Measurements from ENCODE around the gene PIK3CA. TPM values are rescaled to one million over a fixed set of nuclear protein-coding genes. Genes with fewer than 3 reads are reported as not detected.
"Not testable (repeated sequence)": the region's sequence is repeated elsewhere in the genome, so short reads cannot be mapped to it uniquely, and the experiment has no call there.

Gene PIK3CA
- polyA plus RNA-seq, 1 donor = 19.9 TPM

GRCh38 chr3:179257742-179258141 is 109.6 kb downstream of the PIK3CA start:
- not testable (repeated sequence) for H3K4me3 ChIP-seq (ENCODE audit: low read length); H3K27ac ChIP-seq (ENCODE audit: low read length); H3K27me3 ChIP-seq (ENCODE audit: control insufficient read depth, insufficient read depth, low read length); DNase-seq; H3K36me3 ChIP-seq (ENCODE audit: control insufficient read depth, insufficient read depth, low read length); H3K4me1 ChIP-seq (ENCODE audit: control insufficient read depth, insufficient read depth, low read length)
- H3K9me3 ChIP-seq (ENCODE audit: control insufficient read depth, low read depth, low read length) = peaks cover 14% of the 10 kb centered on the region
- 100% methylated on average over 2 of the region's 11 CpGs for WGBS (ENCODE audit: insufficient coverage, low lambda C conversion rate)

- Histone ChIP-seq H3K27ac (ENCODE audit: low read length) (no peak overlapping the region), H3K4me3 (ENCODE audit: low read length) (no peak overlapping the region), H3K4me1 (ENCODE audit: control insufficient read depth, insufficient read depth, low read length) (no peaks in the 10 kb centered on the region), H3K36me3 (ENCODE audit: control insufficient read depth, insufficient read depth, low read length) (no peaks in the 10 kb centered on the region), H3K27me3 (ENCODE audit: control insufficient read depth, insufficient read depth, low read length) (no peaks in the 10 kb centered on the region), H3K9me3 (ENCODE audit: control insufficient read depth, low read depth, low read length) (peaks cover 21% of the 10 kb centered on the region)
- no peak for DNase-seq
- WGBS (ENCODE audit: insufficient coverage, low lambda C conversion rate) = no CpG with 5 or more reads among the region's 5 CpGs
Observed at GRCh38 chr3:179258820-179259219, 110.7 kb downstream of the PIK3CA start.

DNA sequence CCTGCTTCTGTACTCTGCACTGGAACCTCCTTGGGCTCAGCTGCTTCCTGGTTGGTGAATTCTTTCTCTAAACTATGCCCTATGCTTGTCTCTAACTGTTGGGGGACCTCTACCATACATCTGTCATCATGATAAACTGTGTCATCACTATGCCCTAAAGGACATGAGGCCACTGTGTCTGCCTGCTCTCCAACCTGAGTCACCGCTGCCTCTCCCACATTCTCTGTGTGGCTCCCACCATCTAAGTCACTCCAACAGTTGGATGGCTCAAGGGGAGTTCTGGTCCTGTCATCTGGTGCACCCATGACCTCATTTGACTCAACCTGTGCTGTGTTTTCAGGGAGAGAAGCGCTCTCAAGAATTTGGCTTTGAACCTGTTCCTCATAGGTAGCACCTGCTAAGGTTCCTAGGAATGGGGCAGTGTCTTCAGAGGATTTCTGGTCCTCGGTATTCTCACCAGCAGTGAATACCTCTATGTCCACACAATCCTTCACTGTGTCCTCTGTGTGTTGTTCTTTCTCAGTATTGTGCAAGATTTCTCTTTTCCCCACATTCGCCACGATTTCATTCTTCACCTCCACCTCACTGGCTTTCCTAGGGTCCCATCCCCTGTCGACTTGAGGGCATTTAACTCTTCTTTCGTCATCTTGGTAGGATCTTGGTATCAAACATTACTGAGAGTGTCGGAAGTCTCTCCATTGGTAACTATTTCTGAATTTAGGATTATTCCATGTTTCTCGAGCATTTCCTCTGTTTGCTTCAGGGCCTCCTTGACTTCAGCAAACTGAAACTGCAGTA is 112.0 kb downstream of the PIK3CA start:
- not testable (repeated sequence) for H3K27me3 ChIP-seq (ENCODE audit: control insufficient read depth, insufficient read depth, low read length); H3K36me3 ChIP-seq (ENCODE audit: control insufficient read depth, insufficient read depth, low read length); H3K4me3 ChIP-seq (ENCODE audit: low read length); DNase-seq; H3K4me1 ChIP-seq (ENCODE audit: control insufficient read depth, insufficient read depth, low read length); H3K27ac ChIP-seq (ENCODE audit: low read length)
- H3K9me3 ChIP-seq (ENCODE audit: control insufficient read depth, low read depth, low read length) = peaks cover 21% of the 10 kb centered on the region
- 100% methylated on average over 2 of the region's 9 CpGs for WGBS (ENCODE audit: insufficient coverage, low lambda C conversion rate)

DNA sequence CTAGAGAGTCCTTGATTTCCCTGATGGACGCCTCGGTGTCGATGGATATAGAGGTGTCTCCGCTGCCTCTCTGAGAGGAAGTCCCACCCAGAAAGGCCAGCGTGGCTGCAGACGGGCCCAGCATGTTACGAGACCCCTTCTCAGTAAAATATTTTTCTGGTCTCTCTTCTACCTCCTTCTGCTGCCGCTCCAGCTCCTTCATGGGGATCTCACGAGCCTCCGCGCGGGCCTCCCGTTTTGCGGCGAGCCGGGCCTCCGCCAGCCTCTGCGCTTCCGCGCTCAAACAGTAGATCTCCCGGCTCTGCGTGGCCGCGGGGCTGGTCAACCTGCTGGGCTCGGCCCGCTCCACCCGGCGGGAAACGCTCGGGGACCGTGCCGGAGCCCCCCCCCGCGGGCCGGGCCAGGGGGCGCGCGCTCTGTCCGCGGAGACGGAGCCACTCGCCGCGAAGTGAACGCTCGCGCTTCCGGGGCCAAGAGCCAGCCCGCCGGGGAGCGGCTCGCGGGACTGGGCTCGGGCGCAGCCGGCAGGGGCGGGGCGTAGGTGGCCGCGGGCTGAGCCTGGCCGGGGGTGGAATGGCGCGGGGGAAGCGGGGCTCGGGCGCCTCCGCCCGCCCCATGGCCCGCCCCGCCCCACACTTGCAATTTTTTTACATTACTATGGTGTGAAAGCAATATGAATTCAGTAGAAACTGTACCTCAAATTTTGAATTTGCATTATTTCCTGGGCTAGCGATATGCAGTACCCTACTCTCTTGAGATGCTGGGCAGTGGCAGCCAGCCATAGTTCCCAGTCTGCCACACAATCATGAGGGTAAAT is 113.0 kb downstream of the PIK3CA start:
- H3K27ac ChIP-seq (ENCODE audit: low read length) = no peak overlapping the region
- peak; percentile 61 to 83 for DNase-seq
- H3K36me3 ChIP-seq (ENCODE audit: control insufficient read depth, insufficient read depth, low read length) = no peaks in the 10 kb centered on the region
- peaks cover 2% of the 10 kb centered on the region for H3K27me3 ChIP-seq (ENCODE audit: control insufficient read depth, insufficient read depth, low read length)
- 0% methylated on average over 1 of the region's 71 CpGs for WGBS (ENCODE audit: insufficient coverage, low lambda C conversion rate)
- peak overlapping the region; percentile 60 for H3K4me3 ChIP-seq (ENCODE audit: low read length)
- no peaks in the 10 kb centered on the region for H3K4me1 ChIP-seq (ENCODE audit: control insufficient read depth, insufficient read depth, low read length)
- peaks cover 21% of the 10 kb centered on the region for H3K9me3 ChIP-seq (ENCODE audit: control insufficient read depth, low read depth, low read length)

GRCh38 chr3:179263134-179263533 is 115.0 kb downstream of the PIK3CA start:
- no peak for DNase-seq
- 100% methylated on average over 2 of the region's 29 CpGs for WGBS (ENCODE audit: insufficient coverage, low lambda C conversion rate)
- Histone ChIP-seq H3K27me3 (ENCODE audit: control insufficient read depth, insufficient read depth, low read length) (peaks cover 5% of the 10 kb centered on the region), H3K4me3 (ENCODE audit: low read length) (no peak overlapping the region), H3K4me1 (ENCODE audit: control insufficient read depth, insufficient read depth, low read length) (no peaks in the 10 kb centered on the region), H3K27ac (ENCODE audit: low read length) (no peak overlapping the region), H3K9me3 (ENCODE audit: control insufficient read depth, low read depth, low read length) (peaks cover 18% of the 10 kb centered on the region), H3K36me3 (ENCODE audit: control insufficient read depth, insufficient read depth, low read length) (no peaks in the 10 kb centered on the region)

- H3K36me3 ChIP-seq (ENCODE audit: control insufficient read depth, insufficient read depth, low read length) = no peaks in the 10 kb centered on the region
- no peak overlapping the region for H3K27ac ChIP-seq (ENCODE audit: low read length)
- WGBS (ENCODE audit: insufficient coverage, low lambda C conversion rate) = 100% methylated on average over 1 of the region's 4 CpGs
- H3K4me1 ChIP-seq (ENCODE audit: control insufficient read depth, insufficient read depth, low read length) = no peaks in the 10 kb centered on the region
- no peak for DNase-seq
- peaks cover 5% of the 10 kb centered on the region for H3K27me3 ChIP-seq (ENCODE audit: control insufficient read depth, insufficient read depth, low read length)
- no peak overlapping the region for H3K4me3 ChIP-seq (ENCODE audit: low read length)
- peaks cover 15% of the 10 kb centered on the region for H3K9me3 ChIP-seq (ENCODE audit: control insufficient read depth, low read depth, low read length)
Observed at GRCh38 chr3:179264449-179264848, 116.3 kb downstream of the PIK3CA start.

DNA sequence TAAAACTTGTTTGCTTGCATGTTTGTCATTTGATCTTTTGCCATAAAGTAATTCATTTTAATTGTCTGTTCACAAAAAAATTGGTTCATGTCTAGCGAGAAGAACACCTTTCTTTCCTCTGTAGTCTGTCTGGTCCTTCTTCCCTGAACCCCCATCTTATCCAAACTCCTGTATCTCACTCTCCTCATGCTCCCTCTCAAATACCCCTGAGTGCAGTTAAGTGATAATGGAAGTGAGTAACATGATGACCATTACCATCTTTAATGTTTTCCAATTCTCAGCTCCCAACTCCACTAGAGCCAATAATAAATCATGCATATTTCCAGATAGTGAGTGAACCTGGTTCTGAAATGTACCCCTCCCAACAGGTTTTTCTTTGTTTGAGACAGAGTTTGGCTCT is 116.9 kb downstream of the PIK3CA start:
- H3K9me3 ChIP-seq (ENCODE audit: control insufficient read depth, low read depth, low read length) = peaks cover 15% of the 10 kb centered on the region
- H3K36me3 ChIP-seq (ENCODE audit: control insufficient read depth, insufficient read depth, low read length) = no peaks in the 10 kb centered on the region
- no peaks in the 10 kb centered on the region for H3K4me1 ChIP-seq (ENCODE audit: control insufficient read depth, insufficient read depth, low read length)
- peaks cover 5% of the 10 kb centered on the region for H3K27me3 ChIP-seq (ENCODE audit: control insufficient read depth, insufficient read depth, low read length)
- WGBS (ENCODE audit: insufficient coverage, low lambda C conversion rate) = 67% methylated on average over 1 of the region's 1 CpG
- H3K4me3 ChIP-seq (ENCODE audit: low read length) = no peak overlapping the region
- no peak overlapping the region for H3K27ac ChIP-seq (ENCODE audit: low read length)
- no peak for DNase-seq

GRCh38 chr3:179265875-179266274 is 117.7 kb downstream of the PIK3CA start:
- Histone ChIP-seq H3K9me3 (ENCODE audit: control insufficient read depth, low read depth, low read length) (peaks cover 10% of the 10 kb centered on the region), H3K27ac (ENCODE audit: low read length) (no peak overlapping the region), H3K27me3 (ENCODE audit: control insufficient read depth, insufficient read depth, low read length) (peaks cover 5% of the 10 kb centered on the region), H3K4me1 (ENCODE audit: control insufficient read depth, insufficient read depth, low read length) (no peaks in the 10 kb centered on the region), H3K36me3 (ENCODE audit: control insufficient read depth, insufficient read depth, low read length) (no peaks in the 10 kb centered on the region), H3K4me3 (ENCODE audit: low read length) (no peak overlapping the region)
- DNase-seq = no peak
- 73% methylated on average over 2 of the region's 4 CpGs for WGBS (ENCODE audit: insufficient coverage, low lambda C conversion rate)

GRCh38 chr3:179266701-179267211 is 118.6 kb downstream of the PIK3CA start:
- no peak overlapping the region for H3K27ac ChIP-seq (ENCODE audit: low read length)
- H3K4me1 ChIP-seq (ENCODE audit: control insufficient read depth, insufficient read depth, low read length) = no peaks in the 10 kb centered on the region
- no peak for DNase-seq
- H3K36me3 ChIP-seq (ENCODE audit: control insufficient read depth, insufficient read depth, low read length) = no peaks in the 10 kb centered on the region
- H3K4me3 ChIP-seq (ENCODE audit: low read length) = no peak overlapping the region
- peaks cover 5% of the 10 kb centered on the region for H3K27me3 ChIP-seq (ENCODE audit: control insufficient read depth, insufficient read depth, low read length)
- H3K9me3 ChIP-seq (ENCODE audit: control insufficient read depth, low read depth, low read length) = peaks cover 8% of the 10 kb centered on the region
- 100% methylated on average over 1 of the region's 21 CpGs for WGBS (ENCODE audit: insufficient coverage, low lambda C conversion rate)

GRCh38 chr3:179268400-179269051 is 120.4 kb downstream of the PIK3CA start:
- H3K27me3 ChIP-seq (ENCODE audit: control insufficient read depth, insufficient read depth, low read length) = peaks cover 5% of the 10 kb centered on the region
- no peak overlapping the region for H3K27ac ChIP-seq (ENCODE audit: low read length)
- H3K36me3 ChIP-seq (ENCODE audit: control insufficient read depth, insufficient read depth, low read length) = no peaks in the 10 kb centered on the region
- H3K4me3 ChIP-seq (ENCODE audit: low read length) = no peak overlapping the region
- 0% methylated on average over 1 of the region's 4 CpGs for WGBS (ENCODE audit: insufficient coverage, low lambda C conversion rate)
- no peaks in the 10 kb centered on the region for H3K9me3 ChIP-seq (ENCODE audit: control insufficient read depth, low read depth, low read length)
- no peak for DNase-seq
- H3K4me1 ChIP-seq (ENCODE audit: control insufficient read depth, insufficient read depth, low read length) = no peaks in the 10 kb centered on the region
